NOMO-1 treated with DMSO at 0.1 percent for 48 hours (cell line): ENCODE measurements around the gene ILK.

ENCODE experiments used
- DNase-seq: peaks from one replicate; lab custom pipeline; 2025; ENCODE audit not compliant: unreplicated experiment; lab: John Stamatoyannopoulos, UW

Gene ILK

DNA sequence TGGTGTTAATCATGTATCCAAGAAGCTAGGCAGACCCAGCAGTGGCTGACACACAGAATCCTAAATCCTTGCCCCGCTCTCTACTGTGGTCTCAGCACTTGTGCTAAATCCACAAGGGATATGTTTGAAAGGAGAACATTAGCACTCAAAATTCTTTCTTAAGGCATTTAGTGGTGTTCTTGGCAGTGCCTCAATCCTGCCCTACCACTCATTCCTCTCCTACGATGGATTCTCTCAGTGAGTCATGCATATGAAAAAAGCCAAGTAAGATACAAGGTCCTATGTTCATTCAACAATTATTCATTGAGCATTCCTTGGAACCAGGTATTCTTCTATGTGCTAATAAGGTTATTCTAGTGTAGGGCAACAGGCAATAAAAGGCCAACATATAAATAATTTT, 31.4 kb upstream of the ILK start:
- no peak for DNase-seq

DNA sequence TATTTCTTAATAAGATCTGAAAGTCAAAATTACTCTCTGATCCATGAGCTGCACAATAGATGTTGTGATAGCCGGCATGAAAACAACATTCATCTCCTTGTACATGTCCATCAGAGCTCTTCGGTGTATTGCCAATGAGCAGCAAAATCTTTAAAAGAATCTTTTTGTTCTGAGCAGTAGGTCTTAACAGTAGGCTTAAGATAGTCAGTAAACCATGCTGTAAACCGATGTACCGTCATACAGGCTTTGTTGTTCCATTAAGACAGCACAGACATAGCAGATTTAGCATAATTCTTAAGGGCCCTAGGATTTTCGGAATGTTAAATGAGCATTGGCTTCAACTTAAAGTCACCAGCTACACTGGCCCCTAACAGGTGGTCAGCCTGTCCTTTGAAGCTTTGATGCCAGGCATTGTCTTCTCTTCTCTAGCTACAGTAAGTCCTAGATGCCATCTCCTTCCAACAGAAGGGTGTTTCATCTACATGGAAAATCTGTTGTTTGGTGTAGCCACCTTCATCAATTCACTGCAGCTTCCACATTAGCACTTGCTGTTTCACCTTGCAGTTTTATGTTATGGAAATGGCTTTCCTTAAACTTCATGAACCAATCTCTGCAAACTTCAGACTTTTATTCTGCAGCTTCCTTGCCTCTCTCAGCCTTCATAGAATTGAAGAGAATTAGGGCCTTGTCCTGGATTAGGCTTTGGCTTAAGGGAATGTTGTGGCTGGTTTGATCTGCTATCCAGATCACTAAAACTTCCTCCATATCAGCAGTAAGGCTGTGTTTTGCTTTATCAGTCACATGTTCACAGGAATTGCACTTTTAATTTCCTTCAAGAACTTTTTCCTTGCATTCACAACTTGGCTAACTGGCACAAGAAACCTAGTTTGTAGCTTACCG, 28.5 kb upstream of the ILK start:
- DNase-seq: no peak

DNA sequence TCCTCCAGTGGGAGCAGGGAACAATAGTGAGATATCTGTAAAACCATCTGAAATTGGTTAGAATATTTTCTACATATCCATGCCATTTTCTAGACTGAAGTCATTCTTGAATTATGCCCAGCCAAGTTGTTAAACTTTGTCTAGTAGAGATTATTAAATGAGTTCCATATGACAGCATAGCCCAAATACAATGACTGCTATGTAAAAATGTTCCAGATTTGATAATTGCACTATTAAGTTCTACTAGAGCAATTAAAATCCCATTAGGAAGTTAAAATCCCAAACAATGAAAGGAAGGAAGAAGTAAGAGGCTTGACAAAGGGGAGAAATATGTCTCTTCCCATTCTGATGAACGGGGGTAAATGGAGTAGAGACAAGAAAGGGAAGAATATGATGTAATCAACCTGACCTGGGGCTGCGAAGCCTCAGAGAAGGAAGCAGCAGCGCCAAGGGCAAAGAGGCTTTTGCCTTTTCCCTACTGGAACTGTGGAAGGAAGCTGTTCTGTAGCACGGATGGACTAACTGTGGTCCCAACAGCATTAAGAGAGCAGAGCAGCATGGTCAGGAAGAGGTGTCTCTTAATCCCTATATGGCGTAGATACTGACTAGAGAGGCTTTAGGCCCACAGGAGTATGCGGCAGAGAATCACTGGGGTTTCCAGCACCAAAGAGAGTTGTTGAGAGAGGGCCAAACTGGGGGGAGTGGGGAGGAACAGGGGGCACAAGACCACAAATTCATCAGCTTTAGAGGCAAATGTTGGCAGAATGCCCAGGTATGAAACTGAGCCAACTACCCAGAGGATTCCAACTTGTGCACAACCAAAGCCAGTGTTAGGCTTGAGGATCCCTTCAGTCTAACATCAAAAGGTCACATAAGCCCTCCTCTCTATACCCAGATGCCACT, 26.9 kb upstream of the ILK start:
- no peak for DNase-seq

DNA sequence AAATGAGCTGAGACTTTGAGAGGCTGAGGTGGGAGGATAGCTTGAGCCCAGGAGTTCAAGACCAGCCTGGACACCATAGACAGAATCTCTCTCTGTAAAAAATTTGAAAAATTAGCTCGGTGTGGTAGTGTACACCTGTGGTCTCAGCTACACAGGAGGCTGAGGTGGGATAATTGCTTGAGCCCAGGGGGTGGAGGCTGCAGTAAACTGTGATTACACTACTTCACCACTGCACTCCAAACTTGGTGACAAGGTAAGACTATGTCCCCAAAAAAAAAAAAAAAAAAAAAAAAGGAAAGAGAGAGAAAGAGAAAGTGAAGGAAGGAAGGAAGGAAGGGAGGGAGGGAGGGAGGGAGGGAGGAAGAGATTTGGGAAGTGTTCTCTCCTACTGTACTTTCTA, 25.4 kb upstream of the ILK start:
- no peak for DNase-seq

DNA sequence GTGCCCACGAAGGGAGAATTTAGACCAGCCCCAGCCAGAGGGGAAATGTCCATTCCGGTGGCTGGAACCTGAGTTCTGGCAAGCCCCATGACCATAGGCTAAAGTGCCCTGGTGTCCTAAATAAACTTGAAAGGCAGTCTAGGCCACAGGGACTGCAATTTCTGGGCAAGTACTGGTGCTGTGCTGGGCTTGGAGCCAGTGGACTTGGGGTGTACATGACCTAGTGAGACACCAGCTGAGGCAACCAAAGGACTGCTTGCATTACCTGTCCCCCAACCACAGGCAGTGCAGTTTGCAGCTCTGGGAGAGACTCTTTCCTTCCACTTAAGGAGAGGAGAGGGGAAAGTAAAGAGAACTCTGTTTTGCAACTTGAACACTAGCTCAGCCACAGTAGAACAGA, 23.9 kb upstream of the ILK start:
- no peak for DNase-seq

DNA sequence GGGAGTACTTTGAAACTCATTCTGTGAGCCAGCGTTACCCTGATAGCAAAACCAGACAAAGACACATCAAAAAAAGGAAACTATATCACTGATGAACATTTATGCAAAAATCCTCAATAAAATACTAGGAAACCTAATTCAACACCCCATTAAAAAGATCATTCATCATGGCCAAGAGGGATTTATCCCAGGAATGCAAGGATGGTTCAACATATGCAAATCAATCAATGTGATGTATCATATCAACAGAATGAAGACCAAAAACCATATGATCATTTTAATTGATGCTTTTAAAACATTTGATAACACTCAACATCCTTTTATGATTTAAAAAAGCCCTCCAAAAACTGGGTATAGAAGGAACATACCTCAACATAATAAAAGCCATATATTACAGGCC, 20.0 kb upstream of the ILK start:
- no peak for DNase-seq

DNA sequence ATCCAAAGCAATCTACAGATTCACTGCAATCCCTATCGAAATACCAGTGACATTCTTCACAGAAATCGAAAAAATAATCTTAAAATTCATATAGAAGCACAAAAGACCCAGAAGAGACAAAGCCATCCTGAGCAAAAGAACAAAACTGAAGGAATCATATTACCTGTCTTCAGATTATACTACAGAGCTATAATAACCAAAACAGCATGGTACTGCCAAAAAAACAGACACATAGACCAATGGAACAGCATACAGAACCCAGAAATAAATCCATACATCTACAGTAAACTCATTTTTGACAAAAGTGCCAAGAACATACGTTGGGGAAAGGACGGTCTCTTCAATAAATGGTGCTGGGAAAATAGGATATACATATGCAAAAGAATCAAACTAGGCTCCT, 19.0 kb upstream of the ILK start:
- no peak for DNase-seq

DNA sequence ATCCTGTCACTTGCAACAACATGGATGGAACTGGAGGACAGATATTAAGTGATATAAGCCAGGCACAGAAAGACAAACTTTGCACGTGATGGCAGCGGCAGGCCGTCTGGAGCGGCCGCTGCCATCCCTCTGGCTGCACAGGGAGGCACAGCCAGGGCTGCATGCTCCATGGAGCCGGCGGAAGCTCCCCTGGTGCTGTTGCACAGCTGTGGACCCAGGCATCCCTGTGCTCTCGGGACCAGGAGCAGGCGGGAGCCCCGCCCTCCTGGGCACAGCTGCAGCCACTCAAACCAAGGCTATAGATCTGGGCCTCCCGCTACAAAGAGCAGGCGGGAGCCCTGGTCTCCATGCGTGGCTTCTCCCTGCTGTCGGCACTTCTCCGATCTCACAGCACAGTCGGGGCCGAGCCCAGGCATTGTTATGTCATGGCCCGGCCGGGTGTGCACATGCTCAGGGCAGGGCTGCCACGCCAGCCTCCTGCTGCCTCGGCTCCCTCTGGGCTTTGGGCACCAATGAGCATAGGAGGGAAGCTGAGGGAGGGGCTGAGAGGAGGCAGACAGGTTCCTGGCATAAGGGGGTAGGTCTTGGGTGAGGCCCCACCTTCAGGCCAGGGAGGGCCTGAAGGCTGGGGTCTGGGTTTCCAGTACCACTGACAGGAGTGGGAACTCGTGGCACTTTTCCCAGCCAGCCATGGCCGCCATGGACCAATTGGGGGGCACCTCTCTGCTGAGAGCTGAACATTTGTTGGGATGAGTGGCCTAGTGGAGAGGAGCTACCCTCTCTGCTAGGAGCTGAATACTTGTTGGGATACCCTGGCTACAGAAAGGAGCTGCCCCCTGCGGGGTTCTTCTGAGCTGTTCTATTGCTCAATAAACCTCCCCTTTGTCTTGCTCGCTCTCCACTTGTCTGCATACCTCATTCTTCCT, 16.9 kb upstream of the ILK start:
- no peak for DNase-seq

DNA sequence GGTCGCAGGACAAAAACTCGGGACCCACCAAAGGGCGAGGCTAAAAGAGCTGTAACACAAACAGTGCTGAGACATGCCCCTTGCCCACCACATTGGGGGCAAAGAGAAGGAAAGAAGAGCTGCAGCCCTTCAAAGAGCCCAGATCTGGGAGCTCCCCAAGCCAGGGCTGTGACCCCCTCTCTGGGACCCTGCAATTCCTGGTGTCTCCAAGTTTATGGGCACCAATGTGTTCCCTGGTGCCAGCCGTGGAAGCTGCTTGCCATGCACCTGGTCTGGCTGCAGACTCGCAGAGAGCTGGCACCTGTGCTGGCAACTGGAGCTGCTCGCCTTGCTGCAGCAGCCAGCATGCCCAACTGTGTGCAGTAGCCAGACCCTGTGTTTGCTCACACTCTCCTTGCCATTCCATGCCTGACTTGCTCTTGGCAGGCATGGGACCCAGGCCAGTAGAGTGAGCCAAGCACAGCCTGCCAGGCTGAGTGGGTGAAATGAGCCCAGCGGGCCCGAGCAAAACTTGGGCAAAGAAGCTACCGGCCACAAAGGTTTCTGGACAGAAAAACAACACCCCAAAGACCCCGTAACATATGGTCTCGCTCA, 16.1 kb upstream of the ILK start:
- DNase-seq: no peak

DNA sequence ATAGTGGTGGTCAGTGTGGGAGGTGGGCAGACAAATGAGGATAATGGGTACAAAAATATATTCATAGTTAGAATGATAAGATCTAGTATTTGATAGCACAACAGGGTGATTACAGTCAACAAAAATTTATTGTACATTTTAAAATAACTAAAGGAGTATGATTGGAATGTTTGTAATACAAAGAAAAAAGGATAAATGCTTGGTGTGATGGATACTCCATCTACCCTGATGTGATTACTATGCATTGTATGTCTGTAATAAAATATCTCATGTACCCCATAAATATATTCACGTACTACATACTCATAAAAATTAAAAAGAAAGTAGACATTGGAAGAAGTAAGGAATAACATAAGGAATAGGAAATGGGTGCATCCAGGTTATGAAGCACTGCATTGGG, 15.6 kb upstream of the ILK start:
- DNase-seq: no peak

DNA sequence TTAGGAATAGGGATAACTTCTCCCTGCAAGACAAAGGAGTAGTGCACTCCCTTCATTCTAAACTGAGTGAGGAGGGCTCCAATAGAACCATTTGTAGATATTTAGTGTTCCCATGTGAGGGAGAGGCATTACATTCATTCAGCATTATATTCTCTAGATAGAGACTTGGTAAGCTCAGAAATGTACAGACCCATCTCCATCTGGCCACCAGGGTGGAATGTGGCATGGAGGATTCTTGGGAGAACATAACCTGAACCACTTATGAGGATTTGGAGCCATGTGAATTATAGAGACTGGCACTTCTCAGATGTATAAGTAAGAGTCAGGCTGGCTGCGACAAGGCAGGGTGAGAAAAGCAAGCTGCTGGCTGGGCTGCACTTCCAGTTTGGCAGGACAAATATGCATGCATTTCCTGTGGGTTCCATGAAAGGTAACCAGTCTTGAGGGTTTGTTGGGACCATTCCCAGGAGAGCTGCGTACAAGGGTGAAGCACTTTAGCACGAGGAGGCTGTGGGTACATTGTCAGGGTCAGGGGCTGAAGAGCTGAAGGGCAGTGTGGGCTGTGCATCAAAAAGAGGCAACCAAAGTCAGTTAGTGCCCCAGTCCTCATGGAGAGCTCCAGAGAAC, 9.3 kb upstream of the ILK start:
- DNase-seq: no peak

DNA sequence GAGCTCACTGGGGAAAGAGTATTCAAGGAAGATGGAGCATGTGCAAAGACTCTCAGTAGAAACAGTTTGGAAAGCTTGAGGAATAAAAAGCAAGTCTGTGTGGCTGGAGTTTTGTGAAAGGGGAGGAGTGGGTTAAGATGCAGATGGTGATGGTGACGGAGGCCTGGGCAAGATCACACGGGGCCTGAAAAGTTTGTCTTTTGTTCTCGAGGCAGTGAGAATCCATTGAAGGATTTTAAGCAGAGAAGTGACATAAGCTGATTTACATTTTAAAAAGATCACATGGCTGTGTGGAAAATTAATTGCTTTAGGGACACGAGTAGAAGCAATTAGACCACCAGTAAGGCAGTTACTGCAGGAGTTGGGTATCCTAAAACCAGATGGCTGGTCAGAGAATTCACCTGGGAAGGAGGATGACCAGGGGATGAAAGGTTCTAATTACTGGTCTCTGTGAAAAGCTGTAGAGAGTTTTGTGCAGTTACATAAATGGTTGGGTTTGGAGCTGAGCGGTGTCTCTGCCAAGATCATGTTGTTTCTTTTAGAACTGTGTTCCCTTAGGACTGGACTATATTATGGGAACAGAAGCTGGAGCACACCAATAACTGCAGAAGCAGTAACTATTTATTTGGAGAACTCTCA, 7.2 kb upstream of the ILK start:
- no peak for DNase-seq

DNA sequence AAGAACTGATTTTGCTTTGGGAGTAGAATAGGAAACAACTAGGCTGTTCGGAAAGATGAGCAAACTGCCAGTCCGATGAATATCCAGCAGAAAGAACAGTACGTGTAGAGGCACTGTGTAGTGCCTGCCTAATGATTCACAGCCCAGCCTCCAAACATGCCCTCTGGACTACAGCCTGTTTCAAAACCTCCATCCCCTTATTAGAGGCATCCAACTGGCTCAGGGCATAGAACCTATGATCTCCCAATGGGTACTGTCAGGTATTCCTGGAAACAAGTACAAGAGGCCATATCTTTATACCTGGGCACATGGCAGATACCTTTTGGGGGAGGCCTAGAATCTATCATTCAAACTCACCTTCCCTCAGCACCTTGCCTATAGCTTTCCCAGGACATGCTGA, 5.0 kb upstream of the ILK start:
- no peak for DNase-seq

DNA sequence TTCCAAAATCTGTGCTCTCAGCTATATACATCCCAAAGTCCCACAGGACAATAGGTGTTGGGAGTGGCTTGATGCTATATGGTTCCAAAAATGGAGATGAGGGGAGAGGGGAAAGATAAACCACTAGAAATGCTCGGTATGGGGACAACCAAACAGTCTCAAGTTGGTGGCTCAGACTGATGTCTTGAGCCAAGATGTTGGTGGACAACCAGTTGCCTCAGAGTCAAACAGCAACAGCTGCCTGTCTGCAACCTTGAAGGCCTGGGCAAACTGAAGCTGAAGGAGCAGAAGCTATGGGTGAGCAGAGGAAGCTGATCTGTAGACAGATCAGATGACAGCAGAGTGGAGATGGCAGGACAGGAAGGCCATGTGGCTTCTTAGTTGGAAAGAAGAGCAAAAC, 4.1 kb upstream of the ILK start:
- no peak for DNase-seq

DNA sequence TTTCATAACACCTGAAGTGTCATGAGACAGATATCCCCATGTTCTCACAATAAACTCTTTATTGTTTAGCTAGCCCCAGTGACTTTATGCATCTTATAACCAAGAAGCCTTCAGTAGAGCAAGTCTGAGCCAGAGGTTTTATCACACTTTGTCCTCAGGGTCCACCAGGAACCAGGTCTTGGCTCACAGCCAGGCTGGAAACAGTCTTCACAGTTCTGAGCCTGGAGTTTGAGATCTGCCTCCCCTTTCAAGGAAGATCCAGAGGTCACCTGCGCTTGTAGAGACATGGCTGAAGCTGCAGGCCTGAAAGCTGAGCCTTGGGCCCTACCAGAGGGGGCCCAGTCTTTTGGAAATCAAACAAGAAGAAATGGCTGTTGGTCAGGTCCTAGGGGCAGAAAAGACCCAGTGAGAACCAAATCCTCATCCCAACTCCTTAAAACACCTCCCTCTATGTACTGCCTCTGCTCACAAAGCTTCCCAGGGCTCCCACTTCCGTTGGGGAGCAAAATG, 3.6 kb upstream of the ILK start:
- no peak for DNase-seq

DNA sequence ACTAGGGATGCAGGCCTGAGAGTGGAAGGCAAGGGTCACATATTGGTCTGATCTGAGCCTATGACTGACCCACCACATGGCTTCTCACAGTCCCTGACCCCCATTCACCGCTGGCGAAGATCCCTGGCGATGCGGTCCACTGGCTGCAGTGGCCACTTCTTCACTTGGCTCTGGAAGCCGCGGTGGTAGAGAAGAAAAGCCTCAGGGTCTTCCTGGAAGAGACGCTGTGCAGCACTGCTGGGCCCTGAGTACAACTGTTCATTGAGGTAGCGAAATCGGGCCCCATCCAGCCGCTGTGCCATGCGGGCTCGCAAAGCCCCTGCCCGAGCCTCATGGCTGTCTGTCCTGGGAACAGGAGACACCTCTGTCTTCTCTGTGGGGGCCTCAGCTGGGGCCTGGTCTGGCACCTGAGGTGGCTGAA, 2.5 kb upstream of the ILK start:
- DNase-seq: no peak

DNA sequence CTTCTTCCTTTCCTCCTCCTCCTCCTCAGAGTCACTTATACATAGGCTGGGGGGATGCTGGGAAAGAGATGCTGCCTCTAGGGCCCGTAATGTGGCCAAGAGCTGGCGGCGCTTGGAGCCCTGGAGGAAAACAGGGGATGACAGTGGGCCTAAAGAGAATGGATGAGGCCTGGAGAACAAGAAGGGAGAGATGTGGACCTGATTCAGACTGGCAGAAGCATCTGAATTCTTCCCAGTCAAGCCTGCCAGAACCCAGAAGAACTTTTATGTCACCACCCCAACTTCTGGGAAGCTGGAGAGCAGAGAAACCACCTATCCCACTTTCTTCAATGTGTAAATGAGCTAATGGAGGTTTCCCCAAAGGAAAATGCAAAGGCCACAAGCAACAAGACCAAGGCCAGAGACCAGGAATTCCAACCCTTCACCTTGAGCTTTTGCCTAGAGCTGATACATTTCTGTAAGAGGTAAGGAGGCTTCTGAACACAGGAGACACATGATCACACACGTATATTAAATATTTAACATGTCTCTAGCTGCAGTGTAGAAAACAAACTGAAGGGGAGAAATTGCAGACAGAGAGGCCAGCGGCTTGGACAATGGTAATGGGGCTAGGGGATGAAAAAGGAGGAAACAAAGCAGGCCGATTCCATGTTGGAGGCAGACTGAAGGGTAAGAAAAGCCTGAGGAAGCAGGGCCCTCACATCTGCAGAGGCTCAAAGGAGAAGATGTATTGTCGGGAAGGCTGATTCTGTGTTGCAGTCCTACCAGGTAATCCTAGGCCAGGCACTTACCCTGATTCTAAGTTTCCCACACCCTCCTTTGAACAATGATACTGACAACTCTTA, 1.3 kb upstream of the ILK start:
- peak; percentile 4 for DNase-seq

DNA sequence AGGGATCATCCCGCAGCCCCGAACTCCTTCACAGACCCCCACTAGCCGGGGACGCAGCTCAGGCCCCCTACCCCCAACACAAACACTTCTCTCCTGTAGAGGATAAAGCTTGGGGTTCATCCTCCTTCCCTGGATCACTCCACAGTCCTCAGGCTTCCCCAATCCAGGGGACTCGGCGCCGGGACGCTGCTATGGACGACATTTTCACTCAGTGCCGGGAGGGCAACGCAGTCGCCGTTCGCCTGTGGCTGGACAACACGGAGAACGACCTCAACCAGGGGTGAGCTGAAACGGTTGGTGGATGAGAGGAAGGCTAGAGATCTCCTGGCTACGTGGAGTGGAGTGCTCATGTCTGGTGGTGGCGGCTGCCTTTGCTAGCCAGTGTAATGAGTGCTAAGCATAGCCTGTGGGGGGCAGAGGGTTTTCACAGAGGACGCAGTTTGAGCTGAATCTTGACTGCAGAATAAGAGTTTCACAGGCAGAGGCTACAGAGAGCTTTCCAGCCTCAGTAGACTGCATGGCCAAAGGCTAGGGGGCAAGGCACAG, 580 bp downstream of the ILK start:
- DNase-seq: peak; percentile 43
